GM23338 (cell line): Measurements from ENCODE around the gene GDI2. TPM values are rescaled to one million over a fixed set of nuclear protein-coding genes. Genes with fewer than 3 reads are reported as not detected.

ENCODE experiments used
- ATAC-seq: fragments of 200-7000 bp; cut with Tn5 transposase; 3 replicates; pipeline ENCODE4 v1.9.1; 2020
- DNase-seq: peaks from one replicate; pipeline ENCODE4 v3.0.0-alpha.2; 2015; ENCODE audit warnings: low spot score
- H2AFZ ChIP-seq: fragments of 200-600 bp; sonication (generic); 2 replicates; pipeline ENCODE4 v1.8.0; 2016; ENCODE audit warnings: antibody characterized with exemption, mild to moderate bottlenecking, moderate library complexity
- H3F3A ChIP-seq: fragments of 200-600 bp; sonication (generic); replicated peaks from 2 replicates; pipeline ENCODE4 v1.8.0; 2017; ENCODE audit warnings: antibody characterized with exemption, mixed run types, low read depth
- H3K27ac ChIP-seq: fragments of 200-600 bp; sonication (generic); 2 replicates; pipeline ENCODE4 v1.6.1; 2016; ENCODE audit warnings: low read depth
- H3K27me3 ChIP-seq: fragments of 200-600 bp; sonication (generic); 2 replicates; pipeline ENCODE4 v1.8.0; 2016; ENCODE audit warnings: mild to moderate bottlenecking, mixed run types, moderate library complexity; ENCODE audit not compliant: insufficient read depth
- H3K36me3 ChIP-seq: fragments of 200-600 bp; sonication (generic); 2 replicates; pipeline ENCODE4 v1.8.0; 2016; ENCODE audit warnings: mild to moderate bottlenecking; ENCODE audit not compliant: insufficient read depth
- H3K4me1 ChIP-seq: fragments of 200-600 bp; sonication (generic); 2 replicates; pipeline ENCODE4 v1.8.0; 2016; ENCODE audit warnings: mild to moderate bottlenecking, moderate library complexity; ENCODE audit not compliant: insufficient read depth
- H3K4me2 ChIP-seq: fragments of 200-600 bp; sonication (generic); 2 replicates; pipeline ENCODE4 v1.7.1; 2017; ENCODE audit warnings: mixed run types
- H3K4me3 ChIP-seq: fragments of 200-600 bp; sonication (generic); 2 replicates; pipeline ENCODE4 v1.6.1; 2016; ENCODE audit warnings: mixed run types
- H3K79me2 ChIP-seq: fragments of 200-600 bp; sonication (generic); replicated peaks from 2 replicates; pipeline ENCODE4 v1.8.0; 2017; ENCODE audit warnings: mild to moderate bottlenecking; ENCODE audit not compliant: insufficient read depth
- H3K9me2 ChIP-seq: fragments of 200-600 bp; sonication (generic); 2 replicates; pipeline ENCODE4 v1.8.0; 2017; ENCODE audit not compliant: insufficient read depth
- H4K20me1 ChIP-seq: fragments of 200-600 bp; sonication (generic); replicated peaks from 2 replicates; pipeline ENCODE4 v1.8.0; 2017; ENCODE audit warnings: mild to moderate bottlenecking; ENCODE audit not compliant: insufficient read depth
- H3K27ac Mint-ChIP-seq: 2 replicates; pipeline ENCODE4 v1.8.0; 2020; ENCODE audit warnings: inconsistent platforms, mild to moderate bottlenecking, moderate library complexity, mixed read lengths
- H3K27me3 Mint-ChIP-seq: 3 replicates; pipeline ENCODE4 v1.8.0; 2022; ENCODE audit warnings: low read depth, mild to moderate bottlenecking, moderate library complexity, mixed read lengths, inconsistent platforms; ENCODE audit not compliant: insufficient read depth, poor library complexity
- H3K36me3 Mint-ChIP-seq: 3 replicates; pipeline ENCODE4 v1.8.0; 2021; ENCODE audit warnings: low read depth, mild to moderate bottlenecking, inconsistent platforms, moderate library complexity, mixed read lengths
- H3K4me1 Mint-ChIP-seq: 3 replicates; pipeline ENCODE4 v1.8.0; 2020; ENCODE audit warnings: mild to moderate bottlenecking, inconsistent platforms, mixed read lengths
- H3K4me3 Mint-ChIP-seq: 3 replicates; pipeline ENCODE4 v1.8.0; 2021; ENCODE audit warnings: moderate library complexity, mild to moderate bottlenecking, inconsistent platforms, mixed read lengths
- H3K9me3 Mint-ChIP-seq: 3 replicates; pipeline ENCODE4 v1.8.0; 2020; ENCODE audit warnings: moderate library complexity, mild to moderate bottlenecking, inconsistent platforms, mixed read lengths
- CREB1 ChIP-seq: fragments of 250-450 bp; sonication (Bioruptor Pico); IDR thresholded peaks from 2 replicates; pipeline ENCODE4 v1.5.0; 2020; ENCODE audit warnings: low read depth, mild to moderate bottlenecking, moderate library complexity
- CTCF ChIP-seq, 2 experiments: fragments of 200-600 bp in 1 of 2; sonication (generic) in 1 of 2; conservative IDR thresholded peaks; 2 replicates each; pipeline versions ENCODE4 v1.5.1 to v1.6.1; 2016 to 2017; ENCODE audit warnings: antibody characterized with exemption in 2 of 2, low read depth in 2 of 2, mild to moderate bottlenecking in 2 of 2, moderate library complexity in 1 of 2
- ETS1 ChIP-seq: IDR thresholded peaks from 2 replicates; pipeline ENCODE4 v1.6.1; 2016; ENCODE audit warnings: antibody characterized with exemption
- EZH2 ChIP-seq: fragments of 200-600 bp; sonication (generic); IDR thresholded peaks from one replicate; pipeline ENCODE4 v1.8.0; 2017; ENCODE audit warnings: antibody characterized with exemption, mild to moderate bottlenecking, low read depth; ENCODE audit not compliant: unreplicated experiment
- EZH2phosphoT487 ChIP-seq: fragments of 200-600 bp; sonication (generic); IDR thresholded peaks from one replicate; pipeline ENCODE4 v1.8.1; 2018; ENCODE audit warnings: antibody characterized with exemption; ENCODE audit not compliant: unreplicated experiment
- NANOG ChIP-seq: IDR thresholded peaks from 2 replicates; pipeline ENCODE4 v1.6.1; 2016; ENCODE audit warnings: antibody characterized with exemption, borderline replicate concordance
- POLR2AphosphoS5 ChIP-seq: IDR thresholded peaks from 2 replicates; pipeline ENCODE4 v1.6.1; 2016; ENCODE audit warnings: antibody characterized with exemption, low read depth
- STAT1 ChIP-seq: IDR thresholded peaks from one replicate; pipeline ENCODE4 v1.6.1; 2016; ENCODE audit warnings: antibody characterized with exemption; ENCODE audit not compliant: unreplicated experiment
- ZNF114 ChIP-seq: fragments of 250-450 bp; sonication (Bioruptor Pico); IDR thresholded peaks from 2 replicates; pipeline ENCODE4 v1.5.0; 2020; ENCODE audit warnings: mild to moderate bottlenecking, moderate library complexity
- ZNF331 ChIP-seq: fragments of 250-450 bp; sonication (Bioruptor Pico); IDR thresholded peaks from 2 replicates; pipeline ENCODE4 v1.5.0; 2020; ENCODE audit warnings: low read depth, mild to moderate bottlenecking, moderate library complexity
- polyA plus RNA-seq: library from polyadenylated mRNA; unstranded; fragments of >200 nt; fragmentation: Nextera tagmentation; extraction: Ambion mirVana; gene quantifications from 2 replicates; pipeline ENCODE4 v1.2.1, GENCODE V29; 2016
- total RNA-seq: library from RNA; depleted of rRNA; stranded (reverse); fragments of >200 nt; shearing (Covaris generic); gene quantifications from 2 replicates; pipeline ENCODE4 v1.2.3, GENCODE V29; 2014

The GDI2 gene
- total and polyA plus RNA-seq, 2 experiments from 2014 or later = 269 to 505 TPM

GRCh38 chr10:5817322-5818047, 4.3 kb upstream of the GDI2 start:
- no peak overlapping the region for H3K27ac ChIP-seq
- H3K27me3 ChIP-seq = no peaks in the 10 kb centered on the region
- peaks cover 11% of the 10 kb centered on the region for H3K4me1 ChIP-seq
- no peak for DNase-seq
- Mint-ChIP-seq H3K36me3 (peaks cover 8% of the 10 kb centered on the region), H3K4me1 (peaks cover 12% of the 10 kb centered on the region), H3K27ac (no peak overlapping the region), H3K9me3 (no peaks in the 10 kb centered on the region), H3K27me3 (peaks cover 14% of the 10 kb centered on the region), H3K4me3 (no peak overlapping the region)
- H3K4me3 ChIP-seq = no peak overlapping the region
- no peaks in the 10 kb centered on the region; the same call in 1 of the 2 replicates for H3K9me2 ChIP-seq
- peaks cover 15% of the 10 kb centered on the region for H3K79me2 ChIP-seq
- TF ChIP-seq EZH2phosphoT487 (no peak), CREB1 (CRISPR knock-in tag) (no peak), POLR2AphosphoS5 (no peak), ZNF114 (CRISPR knock-in tag) (no peak), NANOG (no peak), CTCF (conservative IDR thresholded peaks at IDR 0.05; ENCODE audit: low read depth in 2 of 2) (no peak), STAT1 (no peak)
- H3K4me2 ChIP-seq = no peak overlapping the region
- no peak for ATAC-seq
- no peaks in the 10 kb centered on the region for H4K20me1 ChIP-seq
- no peaks in the 10 kb centered on the region for H3F3A ChIP-seq
- no peak overlapping the region for H2AFZ ChIP-seq
- no peaks in the 10 kb centered on the region for H3K36me3 ChIP-seq

- Histone ChIP-seq H3K27me3 (no peaks in the 10 kb centered on the region), H3K9me2 (no peaks in the 10 kb centered on the region; the same call in 1 of the 2 replicates), H3K4me3 (no peak overlapping the region), H3K4me1 (peaks cover 11% of the 10 kb centered on the region), H3F3A (no peaks in the 10 kb centered on the region), H3K27ac (no peak overlapping the region), H3K4me2 (no peak overlapping the region), H2AFZ (no peak overlapping the region), H4K20me1 (peaks cover 7% of the 10 kb centered on the region), H3K36me3 (no peaks in the 10 kb centered on the region), H3K79me2 (peaks cover 28% of the 10 kb centered on the region)
- Mint-ChIP-seq H3K4me1 (peaks cover 14% of the 10 kb centered on the region), H3K9me3 (no peaks in the 10 kb centered on the region), H3K27me3 (peaks cover 14% of the 10 kb centered on the region), H3K36me3 (peaks cover 12% of the 10 kb centered on the region), H3K27ac (no peak overlapping the region), H3K4me3 (no peak overlapping the region)
- ATAC-seq (no peak), DNase-seq (no peak)
- no peak for TF ChIP-seq ETS1
- TF ChIP-seq ZNF114 (CRISPR knock-in tag) = no peak
- TF ChIP-seq ZNF331 (CRISPR knock-in tag) = no peak
- TF ChIP-seq EZH2 = no peak
Observed at GRCh38 chr10:5816170-5816569, 2.9 kb upstream of the GDI2 start.
